ENCODE data around the gene RAB7B.

Gene RAB7B

DNA sequence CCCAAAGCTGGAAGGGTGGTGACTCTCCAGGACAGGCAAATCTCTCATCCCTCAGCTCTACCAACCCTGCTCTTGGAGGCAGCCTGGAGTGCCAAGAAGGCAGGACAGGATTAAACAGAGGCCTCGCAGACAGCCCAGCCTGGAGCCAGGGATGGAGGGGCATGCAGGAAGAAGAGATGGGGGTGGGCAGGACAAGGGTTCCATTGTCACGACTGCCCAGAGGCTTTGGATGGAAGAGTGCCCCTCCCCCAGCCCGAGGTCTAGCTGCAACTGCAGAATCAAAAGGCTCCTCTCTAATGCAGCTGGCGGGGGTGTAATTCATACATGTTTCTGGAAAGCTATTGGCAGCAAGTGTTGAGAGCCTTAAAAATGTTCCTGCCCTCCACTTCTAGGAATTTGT, 8.8 kb downstream of the RAB7B start:
- DNase-seq, result no peak

DNA sequence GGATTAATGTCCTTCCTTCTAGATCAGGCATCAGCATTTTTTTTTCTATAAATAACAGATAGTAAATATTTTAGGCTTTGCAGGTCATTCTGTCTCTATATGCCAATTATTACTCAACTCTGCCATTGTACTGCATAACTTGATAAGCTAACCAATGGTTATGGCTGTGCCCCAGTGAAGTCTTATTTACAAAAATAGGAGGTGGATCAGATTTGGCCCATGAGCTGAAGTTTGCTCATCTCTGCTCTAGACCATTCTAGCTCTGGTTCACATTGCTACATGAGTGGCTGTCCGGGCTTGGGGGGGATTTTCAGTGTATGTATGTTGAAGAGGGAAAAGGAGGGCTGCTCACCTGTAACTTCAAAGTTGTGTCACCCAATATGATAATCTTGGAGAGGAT, 10.1 kb downstream of the RAB7B start:
- DNase-seq, result no peak

DNA sequence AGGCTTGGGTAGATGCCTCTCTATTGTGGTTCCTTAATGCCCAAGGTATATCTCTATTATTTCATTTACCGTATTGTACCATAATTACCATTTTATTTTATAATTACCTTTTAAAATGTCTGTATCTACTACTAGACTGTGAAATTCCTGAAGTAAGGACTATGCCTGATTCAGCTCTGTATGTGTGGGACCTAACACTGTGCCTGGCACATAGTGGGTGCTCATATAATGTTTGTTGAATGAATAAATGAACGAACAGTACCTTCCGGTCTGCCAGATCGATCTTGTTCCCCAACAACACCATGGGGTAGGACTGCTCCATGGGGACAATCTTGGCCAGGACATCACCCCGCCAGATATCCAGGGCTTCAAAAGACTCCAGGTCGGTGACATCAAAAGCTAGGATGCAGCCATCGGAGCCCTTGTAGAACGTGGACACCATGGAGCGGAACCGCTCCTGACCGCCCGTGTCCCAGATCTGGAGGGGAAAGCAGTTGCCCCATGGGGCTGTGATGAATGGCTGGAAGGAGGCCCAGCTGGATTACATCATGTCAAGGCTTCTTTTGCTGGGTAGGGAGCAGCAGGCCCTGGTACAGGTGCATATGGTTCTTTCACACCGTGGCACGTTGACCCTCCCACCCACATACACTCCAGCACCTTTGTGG, 10.8 kb downstream of the RAB7B start:
- DNase-seq, result no peak

DNA sequence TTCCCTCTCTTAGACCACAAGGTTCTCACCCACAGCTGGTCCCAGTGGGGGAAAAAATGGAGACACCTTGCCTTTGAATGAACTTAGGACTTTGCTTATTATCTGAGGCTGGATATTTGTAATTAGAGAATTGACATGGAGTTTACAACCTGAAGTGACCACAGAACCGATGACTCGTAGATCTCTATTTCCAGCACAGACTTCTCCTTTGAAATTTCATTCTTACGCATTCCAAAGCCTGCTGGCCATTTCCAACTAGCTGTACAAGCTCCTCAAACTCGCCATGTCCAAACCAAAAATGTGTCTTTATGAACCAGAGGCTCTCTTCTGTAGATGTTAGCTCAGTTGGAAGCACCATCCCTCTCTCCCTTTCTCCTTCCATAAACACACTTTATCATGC, 12.0 kb downstream of the RAB7B start:
- DNase-seq, result peak; percentile 33

DNA sequence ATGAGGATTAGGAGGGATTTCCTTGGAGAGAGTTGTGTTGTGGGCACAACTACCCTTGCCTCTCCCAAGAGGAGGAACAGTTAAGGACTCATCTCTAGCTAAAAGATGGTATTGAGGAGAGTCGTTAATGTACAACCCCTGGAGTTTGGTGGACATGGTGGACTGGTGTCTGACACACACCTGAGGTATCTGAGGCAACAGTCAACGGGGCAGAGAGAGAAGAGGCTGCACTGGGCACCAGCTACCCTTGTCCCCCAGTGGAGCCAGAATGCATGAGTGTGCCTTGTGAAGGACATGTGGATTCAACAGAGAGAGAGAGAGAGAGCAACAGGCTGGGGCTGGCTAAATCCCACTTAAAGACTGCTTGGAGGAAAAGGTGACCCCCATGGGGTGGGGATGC, 13.0 kb downstream of the RAB7B start:
- DNase-seq, result no peak

DNA sequence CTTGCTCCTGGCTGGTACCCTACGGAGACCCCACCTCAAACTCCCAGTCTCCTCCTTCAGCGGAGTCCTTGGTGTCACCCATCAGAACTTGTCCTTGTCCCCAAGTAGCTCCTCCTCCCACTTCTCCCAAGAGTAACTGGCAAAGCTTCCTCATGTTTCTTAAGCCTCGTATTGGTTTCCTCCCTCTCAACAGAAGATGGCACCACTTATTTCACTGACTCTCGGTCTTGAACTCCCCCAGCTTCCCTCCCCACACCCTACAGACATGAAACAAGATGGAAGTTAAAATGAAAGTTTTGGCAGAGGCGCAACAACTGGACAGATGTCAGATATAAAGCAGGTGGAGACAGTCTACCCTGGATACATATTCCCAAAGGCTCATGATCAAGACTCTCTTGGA, 13.4 kb downstream of the RAB7B start:
- no peak for DNase-seq

DNA sequence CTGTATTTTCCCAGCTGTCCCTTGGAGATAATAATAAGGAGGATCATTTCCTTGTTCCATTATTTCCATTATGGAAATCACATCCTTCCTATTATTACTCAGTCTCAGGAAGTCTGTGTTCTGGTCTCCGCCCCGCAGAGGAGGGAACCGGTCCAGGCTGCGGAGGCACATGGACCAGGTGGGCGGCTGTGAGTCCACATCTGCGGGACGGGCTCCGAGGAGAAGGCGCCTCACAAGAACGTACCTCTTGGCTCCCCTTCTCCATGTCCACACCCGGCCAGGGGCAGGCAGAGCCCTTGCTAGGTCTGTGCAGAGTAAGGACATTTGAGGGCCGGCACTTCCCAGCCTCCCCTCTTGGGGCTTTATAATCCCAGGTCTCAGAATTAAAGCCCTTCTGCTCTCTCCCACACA, 14.6 kb downstream of the RAB7B start:
- no peak for DNase-seq

DNA sequence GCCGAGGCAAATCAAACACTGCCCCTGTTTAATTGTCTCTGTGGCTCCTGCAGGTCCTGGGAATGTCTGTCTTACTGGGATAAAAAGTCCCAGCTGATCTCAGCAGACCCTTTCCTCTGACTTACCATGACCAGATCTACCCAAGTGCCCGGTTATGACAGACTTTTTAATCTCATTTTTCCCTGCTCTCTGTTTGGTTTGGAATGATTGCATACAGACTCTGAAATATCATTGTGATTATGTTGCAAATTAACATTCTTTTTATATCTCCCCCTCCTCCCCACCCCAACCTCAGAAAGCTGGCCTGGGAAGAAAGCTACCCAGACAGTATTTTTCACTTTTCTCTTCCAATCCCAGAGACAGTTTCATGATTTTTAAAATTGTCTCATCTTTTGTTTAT, 16.3 kb downstream of the RAB7B start:
- peak; percentile 47 for DNase-seq

DNA sequence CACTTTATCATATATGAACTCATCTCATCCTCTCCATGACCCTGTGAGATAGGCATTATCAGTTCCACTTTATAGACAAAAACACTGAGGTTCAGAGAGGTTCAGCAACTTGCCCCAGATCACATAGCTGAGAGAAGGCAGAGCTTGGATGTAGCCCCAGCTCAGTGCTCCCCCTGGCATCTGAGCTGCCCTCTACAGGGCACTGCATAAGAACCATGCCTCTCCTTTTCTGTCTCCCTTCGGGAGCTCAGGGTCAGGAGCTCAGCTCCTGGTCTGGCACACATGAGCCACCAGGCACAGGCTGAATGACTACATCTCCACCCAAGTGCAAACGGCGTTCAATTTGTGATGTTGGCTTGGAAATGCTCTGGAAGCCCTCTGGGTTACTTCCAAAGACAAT, 16.9 kb downstream of the RAB7B start:
- DNase-seq, result no peak

DNA sequence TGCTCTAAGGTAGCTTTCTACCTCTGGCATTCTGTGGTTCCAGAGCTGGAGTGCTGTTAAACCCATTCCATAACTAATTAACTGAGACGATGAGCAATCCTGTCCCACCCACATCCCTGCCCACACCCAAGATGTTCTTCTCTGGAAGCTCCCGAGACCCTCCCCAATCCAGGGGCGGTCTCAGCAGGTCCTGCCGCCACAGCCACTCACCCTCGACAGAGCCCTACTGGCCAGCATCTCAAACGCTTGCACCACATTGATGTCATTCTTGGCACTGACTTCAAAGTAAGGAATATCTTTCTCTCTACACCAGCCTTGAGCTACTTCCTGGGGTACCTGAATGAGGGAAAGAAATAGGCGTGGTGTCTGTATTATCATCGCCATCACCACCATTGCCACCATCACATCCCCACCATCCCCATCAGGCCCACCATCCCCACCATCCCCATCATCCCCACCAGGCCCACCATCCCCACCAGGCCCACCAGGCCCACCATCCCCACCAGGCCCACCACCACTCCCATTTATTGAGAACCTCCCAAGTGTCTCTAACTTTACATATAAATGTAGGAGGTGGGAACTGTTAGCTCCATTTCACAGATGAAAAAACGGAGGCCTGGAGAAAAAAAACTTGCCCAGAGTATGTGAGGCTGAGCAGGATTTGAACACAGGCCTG, 17.7 kb downstream of the RAB7B start:
- no peak for DNase-seq

DNA sequence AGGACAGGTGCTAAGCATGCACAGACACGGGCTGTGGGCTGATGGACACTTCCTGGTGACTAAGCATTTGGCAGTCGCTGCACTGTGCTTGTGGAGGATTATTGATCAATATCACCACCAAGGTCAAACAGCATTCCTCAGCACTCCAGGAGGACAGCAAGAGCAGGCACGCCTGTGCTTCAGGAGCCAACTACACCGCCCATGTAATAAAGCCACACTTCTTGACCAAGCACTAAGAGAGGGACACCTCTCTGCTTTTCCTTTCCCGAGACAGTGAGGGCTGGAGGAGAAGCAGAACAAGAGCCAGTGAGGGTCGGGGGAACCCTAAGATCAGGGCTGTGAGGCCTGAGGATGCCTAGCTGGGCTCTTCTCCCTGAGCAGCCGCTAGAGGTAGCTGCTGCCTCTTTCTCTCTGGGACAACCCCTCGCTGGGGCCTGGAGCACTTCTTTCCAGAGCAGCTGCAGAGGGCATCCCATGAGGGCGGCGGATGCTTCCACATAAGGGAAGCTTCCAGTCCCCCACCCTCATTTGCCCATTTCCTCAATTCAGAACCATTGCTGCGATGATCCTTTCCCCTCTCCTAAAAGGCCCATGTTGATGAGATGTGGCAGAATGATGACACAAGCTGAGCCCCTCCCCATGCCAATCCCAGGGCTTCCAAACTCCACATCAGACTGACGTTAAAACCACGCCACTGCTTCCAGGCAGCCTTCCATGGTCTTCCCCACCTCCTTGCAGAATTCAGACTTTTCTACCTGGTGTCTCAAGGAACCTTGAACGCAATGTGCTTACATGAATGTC, 19.1 kb downstream of the RAB7B start:
- DNase-seq, result peak; percentile 61

DNA sequence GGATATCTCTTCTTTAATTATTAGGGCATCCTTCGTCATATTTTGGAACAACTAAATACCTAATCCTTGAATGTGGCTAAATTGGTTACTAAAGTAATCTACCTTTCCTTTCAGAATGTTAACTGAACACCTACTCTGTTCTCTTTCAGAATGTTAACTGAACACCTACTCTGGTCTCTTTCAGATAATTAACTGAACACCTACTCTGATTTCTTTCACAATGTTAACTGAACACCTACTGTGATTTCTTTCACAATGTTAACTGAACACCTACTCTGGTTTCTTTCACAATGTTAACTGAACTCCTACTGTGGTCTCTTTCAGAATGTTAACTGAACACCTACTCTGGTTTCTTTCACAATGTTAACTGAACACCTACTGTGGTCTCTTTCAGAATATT, 21.9 kb downstream of the RAB7B start:
- DNase-seq, result no peak

DNA sequence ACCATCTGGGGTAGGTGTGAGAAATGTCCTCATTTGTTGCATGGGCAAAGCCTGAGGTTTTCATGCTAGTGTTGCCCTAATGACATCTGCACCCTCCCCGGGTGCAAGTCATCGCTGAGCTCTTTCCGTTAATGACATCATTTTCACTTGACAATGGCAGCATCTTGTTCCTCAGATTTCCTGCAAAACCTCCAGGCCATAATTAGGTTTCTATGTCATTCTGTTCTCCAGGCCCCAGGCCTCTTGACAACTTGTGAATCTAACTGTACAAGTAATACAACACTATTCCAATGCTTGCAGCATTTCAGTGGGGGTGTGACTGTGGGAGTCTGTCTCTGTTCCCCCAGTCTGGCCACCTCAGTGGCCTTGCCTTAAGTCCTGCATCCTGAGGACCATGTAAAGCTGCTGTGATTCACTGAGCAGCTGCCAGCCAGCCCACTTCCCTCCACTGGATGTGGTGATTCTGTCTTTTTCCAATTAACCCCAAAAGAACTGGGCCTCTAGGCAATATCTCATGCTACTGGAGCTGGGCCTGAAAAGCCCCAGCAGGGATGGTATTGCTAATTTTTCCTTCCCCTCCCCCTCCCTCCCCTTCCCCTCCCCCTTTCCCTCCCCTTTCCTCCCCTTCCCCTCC, 22.8 kb downstream of the RAB7B start:
- DNase-seq, result no peak

DNA sequence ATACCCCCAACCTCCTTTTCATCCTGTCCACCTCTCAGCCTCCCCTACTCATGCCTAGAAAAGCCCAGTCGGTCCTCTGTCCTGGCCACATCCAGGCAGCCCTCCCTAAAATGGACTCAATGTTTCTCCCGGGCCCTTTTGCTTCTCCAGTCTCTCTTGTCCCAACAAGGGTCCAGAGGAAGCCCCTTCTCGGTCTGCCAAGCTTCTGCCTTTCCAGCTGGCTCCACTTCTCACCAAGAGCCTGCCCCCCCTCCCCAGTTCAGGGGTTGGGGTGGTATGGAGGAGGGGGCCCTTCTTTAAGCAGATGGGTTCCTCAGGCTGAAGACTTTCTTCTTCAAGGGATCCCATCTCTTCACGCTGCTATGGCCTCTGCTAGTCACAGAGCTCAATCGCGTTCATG, 23.9 kb downstream of the RAB7B start:
- no peak for DNase-seq

DNA sequence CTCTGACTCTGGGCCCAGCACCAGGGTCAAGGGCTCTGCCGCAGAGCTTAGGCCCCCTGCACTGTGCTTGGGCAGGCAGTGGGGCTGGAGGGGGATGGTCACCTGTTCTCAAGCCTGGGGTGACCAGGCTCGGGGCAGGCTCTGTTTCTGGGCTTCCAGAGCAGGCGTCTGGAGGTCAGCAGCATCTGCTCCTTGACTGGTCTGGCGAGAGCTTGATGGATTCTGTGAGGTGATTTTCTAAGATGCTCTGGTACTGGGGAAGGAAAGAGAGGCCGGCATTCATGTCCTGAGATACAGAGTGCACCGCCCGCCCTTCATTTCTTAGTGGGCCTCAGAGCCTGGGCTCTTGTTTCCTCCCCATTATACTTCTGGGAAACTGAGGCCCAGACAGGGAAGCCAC, 24.5 kb downstream of the RAB7B start:
- DNase-seq, result no peak

DNA sequence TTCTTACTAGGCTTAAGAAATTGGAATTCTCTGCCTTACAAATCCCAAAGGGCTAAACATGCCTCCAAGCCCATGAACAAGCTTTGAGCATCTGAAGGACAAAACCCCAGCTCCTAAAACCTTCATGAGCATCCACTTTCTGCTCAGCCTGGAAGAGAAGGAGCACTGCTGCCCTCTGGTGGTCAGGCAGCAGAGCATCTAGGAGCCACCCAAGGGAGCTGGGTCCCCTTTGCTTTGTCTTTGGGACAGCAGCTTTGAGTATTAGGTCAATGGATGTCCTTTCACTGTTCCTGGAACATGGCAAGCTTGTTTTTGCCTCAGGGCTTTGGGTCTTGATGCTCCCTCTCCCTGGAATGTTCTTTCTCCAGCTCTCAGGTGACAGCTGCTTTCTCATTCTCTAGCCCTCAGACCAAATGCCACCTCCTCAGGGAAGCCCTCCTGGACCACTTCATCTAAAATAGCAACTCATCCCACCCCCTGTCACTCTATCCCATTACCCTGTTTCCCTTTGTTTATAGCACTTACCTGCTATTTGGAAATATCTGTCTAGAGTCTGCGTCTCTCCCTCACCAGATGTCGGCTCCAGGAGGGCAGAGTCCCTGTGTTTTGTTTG, 25.7 kb downstream of the RAB7B start:
- DNase-seq, result peak; percentile 77

DNA sequence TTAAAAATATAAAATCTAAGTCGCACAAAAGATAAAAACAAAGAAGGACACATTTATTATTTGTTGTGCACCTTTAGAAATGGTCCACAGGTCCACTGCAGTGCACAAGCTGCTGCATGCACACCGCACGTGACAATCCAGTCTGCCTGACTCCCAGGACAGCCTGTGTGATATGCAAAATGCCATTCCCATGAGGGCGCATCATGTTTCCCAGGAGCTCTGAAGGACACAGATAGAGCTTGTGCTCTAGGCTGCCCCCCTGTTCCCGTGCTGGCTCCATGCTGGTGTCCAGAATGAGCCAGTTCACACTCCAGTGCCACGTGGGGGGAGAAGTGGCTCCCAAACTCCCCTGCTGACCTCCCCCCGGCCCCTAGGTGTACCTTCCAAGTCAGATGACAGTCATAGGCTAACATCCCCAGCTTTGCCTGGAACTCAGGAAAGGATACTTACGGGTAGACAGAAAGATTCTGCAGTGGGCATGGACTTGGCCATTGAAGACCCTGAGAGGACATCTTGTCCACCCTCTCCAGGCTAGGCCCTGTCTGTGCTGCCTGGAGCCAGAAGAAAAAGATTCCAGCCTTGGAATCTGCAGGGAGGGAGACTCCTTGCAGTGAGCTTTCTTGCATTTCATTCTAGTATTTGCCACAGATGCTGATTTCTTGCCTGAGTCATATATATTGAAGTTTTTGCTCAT, 26.3 kb downstream of the RAB7B start:
- peak; percentile 79 for DNase-seq

DNA sequence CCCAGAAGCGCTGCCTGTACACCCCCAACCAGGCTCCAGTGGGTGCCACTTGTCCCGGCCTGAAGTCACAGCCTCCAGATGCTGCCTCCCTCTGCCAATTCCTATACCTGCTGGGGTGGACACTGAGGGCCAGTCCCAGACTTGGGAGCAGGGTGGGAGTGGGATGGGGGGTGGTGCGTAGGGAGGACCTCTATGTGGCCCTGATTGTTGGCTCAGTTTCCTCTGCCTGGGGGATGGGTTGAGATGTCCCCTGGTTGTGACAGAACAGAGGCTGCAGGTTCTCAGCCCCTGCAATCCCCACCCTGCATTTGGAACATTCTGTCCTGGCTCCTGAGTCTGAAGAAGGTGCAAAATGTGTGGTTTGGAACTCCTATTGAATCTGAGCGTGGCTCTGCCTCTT, 27.2 kb downstream of the RAB7B start:
- no peak for DNase-seq

DNA sequence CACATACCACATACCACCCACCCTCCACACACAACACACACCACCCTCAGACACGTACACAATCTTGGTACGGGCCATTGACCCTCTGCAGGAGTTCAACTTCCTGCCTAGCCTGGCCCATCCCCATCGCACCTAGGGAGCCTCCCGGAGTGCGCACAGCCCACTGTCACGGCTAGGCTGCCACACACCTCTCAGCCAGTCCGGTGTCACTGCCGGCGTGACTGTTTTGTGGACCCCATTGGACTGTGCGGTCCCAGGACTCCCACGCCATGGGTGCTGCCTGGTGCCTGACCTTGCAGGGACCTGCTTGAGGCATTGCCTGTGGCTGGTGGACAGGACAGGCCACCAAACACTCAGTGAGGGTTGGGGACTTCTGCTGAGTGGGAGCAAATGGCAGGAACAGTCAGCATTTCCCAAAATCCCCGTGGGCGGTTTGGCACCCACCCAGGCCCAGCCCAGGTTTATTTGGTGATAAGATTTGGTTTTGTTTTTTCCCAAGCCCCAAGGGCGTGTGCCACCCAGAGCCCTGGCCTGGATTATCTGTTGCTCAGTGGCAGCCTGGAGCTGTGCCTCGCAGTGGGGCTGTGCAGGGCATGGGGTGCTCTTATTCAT, 27.7 kb downstream of the RAB7B start:
- DNase-seq, result no peak

DNA sequence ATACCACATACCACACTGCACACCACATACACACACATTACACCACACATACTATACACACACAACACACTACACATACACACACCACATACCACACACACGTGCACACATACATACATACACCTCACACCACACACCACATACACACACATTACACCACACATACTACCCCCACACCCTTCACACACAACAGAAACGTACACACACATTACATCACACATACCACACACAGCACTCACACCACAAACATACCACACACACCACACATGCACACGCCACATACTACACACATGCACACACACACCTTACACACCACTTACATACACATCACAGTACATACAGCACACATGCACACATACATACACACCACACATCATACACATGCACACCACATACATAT, 28.5 kb downstream of the RAB7B start:
- no peak for DNase-seq

DNA sequence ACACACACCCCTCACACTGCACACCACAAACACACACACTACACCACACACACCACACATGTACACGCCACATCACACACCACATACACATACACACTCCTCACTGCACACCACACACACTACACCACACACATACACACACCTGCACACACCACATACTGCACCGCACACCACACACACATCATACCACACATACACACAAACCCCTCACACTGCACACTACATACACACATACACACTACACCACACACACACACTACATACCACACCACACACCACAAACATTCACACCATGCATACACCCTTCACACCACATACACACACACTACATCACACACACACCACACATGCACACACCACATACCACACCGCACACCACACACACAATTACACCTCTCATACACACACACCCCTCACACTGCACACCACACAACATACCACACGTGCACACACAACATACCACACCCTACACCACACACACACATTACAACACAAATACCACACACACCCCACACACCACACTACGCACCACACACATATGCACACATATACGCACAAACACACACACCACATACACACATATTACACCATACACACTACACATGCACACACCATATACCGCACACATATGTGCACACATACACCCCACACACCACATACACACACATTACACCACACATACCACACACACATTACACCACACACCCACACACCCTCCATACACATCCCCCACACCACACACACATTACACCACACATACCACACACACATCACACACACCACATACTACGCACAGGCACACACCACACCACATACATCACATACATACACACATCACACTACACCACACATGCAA, 29.6 kb downstream of the RAB7B start:
- no peak for DNase-seq

Measured in fibroblast of skin of back (primary cell).